ENCODE data around the gene PTPN11. TPM values are rescaled to one million over a fixed set of nuclear protein-coding genes. Genes with fewer than 3 reads are reported as not detected.

Gene PTPN11
- total and polyA plus RNA-seq, 10 of the 15 experiments (the other 5 are each of a cell fraction or from before 2014, with no cell fraction given) = 14.6 to 85.2 (median 58.6) TPM

GRCh38 chr12:112518365-112518735 lies 99.6 kb downstream of the PTPN11 start:
- Histone ChIP-seq H3K9ac (ENCODE audit: control insufficient read depth, insufficient read depth, low read length) (no peak overlapping the region), H3K9me3 (replicated peaks; ENCODE audit: control insufficient read depth, insufficient read depth, low read length) (no peaks in the 10 kb centered on the region), H3K4me1 (ENCODE audit: control insufficient read depth, insufficient read depth, low read length) (no peaks in the 10 kb centered on the region), H3K79me2 (ENCODE audit: control insufficient read depth, insufficient read depth, low read length) (no peaks in the 10 kb centered on the region), H3K27me3 (replicated peaks in 1 of 2; ENCODE audit: control insufficient read depth in 2 of 2, insufficient read depth in 2 of 2, low read length in 1 of 2) (no peaks in the 10 kb centered on the region), H3K4me2 (ENCODE audit: control insufficient read depth, insufficient read depth) (no peak overlapping the region), H4K20me1 (ENCODE audit: control insufficient read depth, insufficient read depth) (no peaks in the 10 kb centered on the region), H3K27ac (ENCODE audit: control insufficient read depth, insufficient read depth) (no peak overlapping the region), H3K4me3 (no peak overlapping the region), H3K36me3 (ENCODE audit: control insufficient read depth in 2 of 2, insufficient read depth in 2 of 2, low read length in 1 of 2) (no peaks in the 10 kb centered on the region), H2AFZ (ENCODE audit: control insufficient read depth, low read depth, low read length) (no peak overlapping the region)
- no peak for ATAC-seq
- no peak for DNase-seq (ENCODE audit: low read depth, low spot score)
- ChIA-PET RAD21 (ENCODE audit: unreplicated experiment) (interaction anchor here (0.9 kb wide), 1 partner anchor 21 kb away, joined by 3 read pairs; no protein-coding TSS in a partner anchor), POLR2A (no interaction called here), SMC1A (ENCODE audit: uncharacterized antibody, unreplicated experiment) (interaction anchor here (1.0 kb wide), 1 partner anchor 15 kb away, joined by 3 read pairs; no protein-coding TSS in a partner anchor), CTCF (interaction anchor here (0.7 kb wide), 1 partner anchor 11 kb away, joined by 3 read pairs; no protein-coding TSS in a partner anchor)
- BruUV-seq (replicated peaks) = no TSS peak
- no peak for FAIRE-seq
- whole genome bisulfite sequencing (ENCODE audit: insufficient coverage, insufficient replicate concordance, low lambda C conversion rate, missing lambda C conversion rate) = 58% methylated on average over 7 of the region's 7 CpGs
- in situ Hi-C loops (cut with MboI) = no loop called here
- intact Hi-C loops (cut with micrococcal nuclease; ENCODE audit: unreplicated experiment) = no loop called here
- TF ChIP-seq ZNF274 (IDR thresholded peaks at IDR 0.05; ENCODE audit: insufficient read depth, insufficient read length) (no peak), ZBTB11 (CRISPR knock-in tag; IDR thresholded peaks at IDR 0.05) (no peak), RELB (IDR thresholded peaks at IDR 0.05; ENCODE audit: low read depth) (no peak), SUZ12 (IDR thresholded peaks at IDR 0.05; ENCODE audit: unreplicated experiment) (no peak), IKZF1 (conservative IDR thresholded peaks at IDR 0.05) (no peak), USF1 (IDR thresholded peaks at IDR 0.05; ENCODE audit: borderline replicate concordance, extremely low read length, insufficient read depth, low read depth, low read length) (no peak), CBFB (IDR thresholded peaks at IDR 0.05; ENCODE audit: low read depth) (no peak), PAX5 (IDR thresholded peaks at IDR 0.05; ENCODE audit: borderline replicate concordance, low read depth, low read length) (no peak), CTCF (IDR thresholded peaks at IDR 0.05 in 2 of 3, conservative IDR thresholded peaks at IDR 0.05 in 1 of 3; ENCODE audit: control insufficient read depth in 2 of 3, extremely low read depth in 1 of 3, insufficient read depth in 1 of 3, low read depth in 3 of 3, low read length in 3 of 3) (no peak), FOS (IDR thresholded peaks at IDR 0.05; ENCODE audit: borderline replicate concordance, extremely low read depth, insufficient read length) (no peak), ZNF207 (IDR thresholded peaks at IDR 0.05; ENCODE audit: borderline replicate concordance) (no peak), NRF1 (conservative IDR thresholded peaks at IDR 0.05; ENCODE audit: low read depth, low read length) (no peak), HSF1 (IDR thresholded peaks at IDR 0.05; ENCODE audit: low read depth, low read length) (no peak), JUNB (IDR thresholded peaks at IDR 0.05) (no peak), MYC (IDR thresholded peaks at IDR 0.05; ENCODE audit: insufficient read depth, insufficient read length, insufficient replicate concordance, low read length, severe bottlenecking) (no peak)

Measured in GM12878 (cell line).